OCI-LY7 (cell line): Measurements from ENCODE around the gene EDNRB. TPM values are rescaled to one million over a fixed set of nuclear protein-coding genes. Genes with fewer than 3 reads are reported as not detected.

ENCODE experiments used
- BruUV-seq: library from RNA; stranded (reverse); fragments of 400-500 nt; replicated peaks from 2 replicates; lab custom pipeline; 2021; lab: Mats Ljungman, UMichigan
- CTCF ChIA-PET: fragments of 300-600 bp; sonication (Branson Sonifier 250); formaldehyde crosslinking; loops from one replicate; lab custom pipeline; 2022; ENCODE audit warnings: antibody characterized with exemption; ENCODE audit not compliant: unreplicated experiment; lab: Charles Lee
- POLR2A ChIA-PET: fragments of 300-600 bp; sonication (Branson Sonifier 250); formaldehyde crosslinking; loops from one replicate; lab custom pipeline; 2022; ENCODE audit warnings: antibody characterized with exemption; lab: Charles Lee
- DNase-seq: peaks from one replicate; pipeline ENCODE4 v3.0.0-alpha.2; 2015; ENCODE audit warnings: low spot score
- H2AFZ ChIP-seq: fragments of 200-600 bp; sonication (generic), shearing (Covaris generic); 2 replicates; pipeline ENCODE4 v1.6.1; 2014; ENCODE audit warnings: mild to moderate bottlenecking, antibody characterized with exemption, low read length, moderate library complexity
- H3K27ac ChIP-seq: fragments of 200-600 bp; sonication (generic); 2 replicates; pipeline ENCODE4 v1.5.1; 2014; ENCODE audit warnings: mixed run types, low read depth, mild to moderate bottlenecking, moderate library complexity, low read length, inconsistent platforms; ENCODE audit not compliant: poor library complexity, severe bottlenecking
- H3K36me3 ChIP-seq: fragments of 200-600 bp; sonication (generic); 2 replicates; pipeline ENCODE4 v1.6.1; 2014; ENCODE audit warnings: mild to moderate bottlenecking, antibody characterized with exemption, low read length, moderate library complexity, mixed read lengths; ENCODE audit not compliant: insufficient read depth
- H3K4me1 ChIP-seq: fragments of 200-600 bp; sonication (generic); 2 replicates; pipeline ENCODE4 v1.5.1; 2014; ENCODE audit warnings: mild to moderate bottlenecking, low read length; ENCODE audit not compliant: insufficient read depth, poor library complexity, severe bottlenecking
- H3K4me2 ChIP-seq: fragments of 200-600 bp; sonication (generic); 2 replicates; pipeline ENCODE4 v1.6.1; 2014; ENCODE audit warnings: mild to moderate bottlenecking, low read length
- H3K4me3 ChIP-seq: fragments of 200-600 bp; sonication (generic); 2 replicates; pipeline ENCODE4 v1.5.1; 2014; ENCODE audit warnings: mild to moderate bottlenecking, low read depth, low read length; ENCODE audit not compliant: poor library complexity, severe bottlenecking
- H3K79me2 ChIP-seq: fragments of 200-600 bp; sonication (generic); 2 replicates; pipeline ENCODE4 v1.6.1; 2016; ENCODE audit warnings: low read depth, mild to moderate bottlenecking, low read length, moderate library complexity, mixed read lengths; ENCODE audit not compliant: insufficient read depth
- H3K9me2 ChIP-seq: fragments of 200-600 bp; sonication (generic); 2 replicates; pipeline ENCODE4 v1.6.1; 2016; ENCODE audit warnings: mild to moderate bottlenecking, low read length, mixed read lengths; ENCODE audit not compliant: insufficient read depth
- H3K9me3 ChIP-seq: fragments of 200-600 bp; sonication (generic); 2 replicates; pipeline ENCODE4 v1.6.1; 2014; ENCODE audit warnings: mild to moderate bottlenecking, mixed run types, low read length, mixed read lengths
- H4K20me1 ChIP-seq: fragments of 200-600 bp; sonication (generic); 2 replicates; pipeline ENCODE4 v1.6.1; 2014; ENCODE audit warnings: mild to moderate bottlenecking, antibody characterized with exemption, low read length, moderate library complexity, mixed read lengths; ENCODE audit not compliant: insufficient read depth
- CTCF ChIP-seq: fragments of 200-600 bp; sonication (generic); conservative IDR thresholded peaks from 2 replicates; pipeline ENCODE4 v1.5.1; 2014; ENCODE audit warnings: mild to moderate bottlenecking, antibody characterized with exemption, low read length, moderate library complexity, mixed read lengths
- EZH2phosphoT487 ChIP-seq: fragments of 200-600 bp; sonication (generic); IDR thresholded peaks from 2 replicates; pipeline ENCODE4 v1.6.1; 2018; ENCODE audit warnings: low read depth, borderline replicate concordance, mild to moderate bottlenecking, mixed run types, antibody characterized with exemption, low read length, moderate library complexity, mixed read lengths
- intact Hi-C: fragments of 100-400 bp; cut with micrococcal nuclease; formaldehyde crosslinking; loops from one replicate; pipeline ENCODE4 v1.10.0; 2022; ENCODE audit not compliant: unreplicated experiment
- small RNA-seq: library from RNA; depleted of rRNA; stranded (forward); fragments of <200 nt; gene quantifications from one replicate; pipeline ENCODE3, GENCODE V24; 2014
- total RNA-seq, 2 experiments: library from RNA; depleted of rRNA in 1 of 2; stranded (reverse); fragments of >200 nt in 1 of 2; shearing (Covaris generic) in 1 of 2; gene quantifications; 2 replicates each; pipeline ENCODE4 v1.2.3, GENCODE V29; 2014 to 2022

The EDNRB gene
- total RNA-seq, 2 experiments from 2014 or later = not detected

DNA sequence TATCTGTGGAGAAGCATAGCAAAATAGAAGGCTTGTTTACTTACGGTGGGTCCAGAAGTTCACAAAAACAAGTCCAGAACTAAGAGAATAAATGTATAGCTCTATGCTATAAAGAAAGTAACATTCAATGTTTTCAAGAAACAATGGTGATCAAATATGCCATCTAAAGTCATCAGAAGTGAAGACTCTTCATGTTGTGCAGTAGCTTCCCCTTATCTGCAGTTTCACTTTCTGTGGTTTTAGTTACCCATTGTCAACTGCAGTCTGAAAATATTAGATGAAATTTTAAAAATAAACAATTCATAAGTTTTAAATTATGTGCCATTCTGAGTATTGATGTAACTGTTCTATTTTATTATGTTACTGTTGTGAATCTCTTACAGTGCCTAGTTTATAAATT, 72.5 kb downstream of the EDNRB start:
- H3K4me2 ChIP-seq = no peak overlapping the region
- no peaks in the 10 kb centered on the region for H3K79me2 ChIP-seq
- no peaks in the 10 kb centered on the region; the same call in 1 of the 2 replicates for H3K9me2 ChIP-seq
- ChIA-PET CTCF (no interaction called here), POLR2A (interaction anchor here (0.6 to 1.5 kb wide), 3 partner anchors 50 to 920 kb away, joined by 3 to 5 read pairs (median 4); no protein-coding TSS in a partner anchor)
- no peak for DNase-seq
- no peaks in the 10 kb centered on the region for H3K36me3 ChIP-seq
- BruUV-seq = no TSS peak
- H2AFZ ChIP-seq = no peak overlapping the region
- no peaks in the 10 kb centered on the region for H3K4me1 ChIP-seq
- TF ChIP-seq CTCF (no peak), EZH2phosphoT487 (no peak)
- H3K9me3 ChIP-seq = no peaks in the 10 kb centered on the region
- H4K20me1 ChIP-seq = no peaks in the 10 kb centered on the region
- no peak overlapping the region for H3K4me3 ChIP-seq
- no peak overlapping the region for H3K27ac ChIP-seq
- intact Hi-C loops = no loop called here

Small RNA genes within 50 kb of the gene (small RNA-seq; reads per million reads assigned to genes)
- not detected for gene RN7SL810P

Other genes starting within 250 kb of the EDNRB start
- 28.5 and 31.7 TPM in 2 replicates for gene SLAIN1, start 221.1 kb downstream of the EDNRB start, total RNA-seq (2014; rRNA removed; shearing (Covaris generic))
- 16.4 and 19.5 TPM in 2 replicates for gene SLAIN1, start 221.1 kb downstream of the EDNRB start, total RNA-seq (2022)